ENCODE data around the gene NDN.

DNA sequence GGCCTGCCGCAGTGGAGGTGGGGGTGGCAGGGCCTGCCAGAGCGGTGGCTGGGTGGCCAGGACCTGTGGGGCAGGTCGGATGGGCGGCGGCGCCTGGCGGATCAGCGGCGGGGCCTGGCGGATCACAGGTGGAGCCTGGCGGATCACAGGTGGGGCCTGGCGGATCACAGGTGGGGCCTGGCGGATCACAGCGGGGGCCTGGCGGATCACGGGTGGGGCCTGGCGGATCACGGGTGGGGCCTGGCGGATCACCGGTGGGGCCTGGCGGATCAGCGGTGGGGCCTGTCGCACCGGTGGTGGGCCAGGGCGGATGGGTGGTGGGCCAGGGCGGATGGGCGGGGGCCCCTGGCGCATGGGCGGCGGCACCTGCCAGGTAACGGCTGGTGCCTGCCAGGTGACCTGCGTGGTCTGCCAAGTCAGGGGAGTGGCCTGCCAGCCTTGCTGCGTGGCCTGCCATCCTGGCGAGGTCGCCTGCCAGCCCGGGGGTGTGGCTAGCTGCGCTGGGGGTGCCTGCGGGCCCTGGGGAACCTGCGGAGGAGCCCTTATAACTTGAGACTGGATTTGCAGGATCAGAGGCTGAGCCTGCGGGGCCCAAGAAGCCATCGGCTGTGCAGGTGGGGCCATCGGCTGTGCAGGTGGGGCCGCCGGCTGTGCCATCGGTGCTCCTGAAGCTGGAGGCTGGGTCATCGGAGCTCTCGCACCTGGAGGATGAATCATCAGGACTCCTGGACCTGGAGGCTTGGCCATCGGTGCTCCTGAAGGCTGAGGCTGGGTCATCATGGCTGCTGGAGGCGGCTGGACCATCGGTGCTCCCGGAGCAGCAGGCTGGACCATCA is 40.7 kb downstream of the NDN start:
- TF ChIP-seq, protein P1, sequence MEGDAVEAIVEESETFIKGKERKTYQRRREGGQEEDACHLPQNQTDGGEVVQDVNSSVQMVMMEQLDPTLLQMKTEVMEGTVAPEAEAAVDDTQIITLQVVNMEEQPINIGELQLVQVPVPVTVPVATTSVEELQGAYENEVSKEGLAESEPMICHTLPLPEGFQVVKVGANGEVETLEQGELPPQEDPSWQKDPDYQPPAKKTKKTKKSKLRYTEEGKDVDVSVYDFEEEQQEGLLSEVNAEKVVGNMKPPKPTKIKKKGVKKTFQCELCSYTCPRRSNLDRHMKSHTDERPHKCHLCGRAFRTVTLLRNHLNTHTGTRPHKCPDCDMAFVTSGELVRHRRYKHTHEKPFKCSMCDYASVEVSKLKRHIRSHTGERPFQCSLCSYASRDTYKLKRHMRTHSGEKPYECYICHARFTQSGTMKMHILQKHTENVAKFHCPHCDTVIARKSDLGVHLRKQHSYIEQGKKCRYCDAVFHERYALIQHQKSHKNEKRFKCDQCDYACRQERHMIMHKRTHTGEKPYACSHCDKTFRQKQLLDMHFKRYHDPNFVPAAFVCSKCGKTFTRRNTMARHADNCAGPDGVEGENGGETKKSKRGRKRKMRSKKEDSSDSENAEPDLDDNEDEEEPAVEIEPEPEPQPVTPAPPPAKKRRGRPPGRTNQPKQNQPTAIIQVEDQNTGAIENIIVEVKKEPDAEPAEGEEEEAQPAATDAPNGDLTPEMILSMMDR (conservative IDR thresholded peaks at IDR 0.05 in 1 of 2, IDR thresholded peaks at IDR 0.05 in 1 of 2; ENCODE audit: extremely low read depth in 1 of 2, insufficient read depth in 1 of 2, low read depth in 1 of 2, low read length in 2 of 2): no peak
- TF ChIP-seq EZH2 (IDR thresholded peaks at IDR 0.05; ENCODE audit: borderline replicate concordance, low read length): no peak

Data from mammary epithelial cell (primary cell).